ENCODE data around the gene CFDP1. TPM values are rescaled to one million over a fixed set of nuclear protein-coding genes. Genes with fewer than 3 reads are reported as not detected.

The CFDP1 gene

DNA sequence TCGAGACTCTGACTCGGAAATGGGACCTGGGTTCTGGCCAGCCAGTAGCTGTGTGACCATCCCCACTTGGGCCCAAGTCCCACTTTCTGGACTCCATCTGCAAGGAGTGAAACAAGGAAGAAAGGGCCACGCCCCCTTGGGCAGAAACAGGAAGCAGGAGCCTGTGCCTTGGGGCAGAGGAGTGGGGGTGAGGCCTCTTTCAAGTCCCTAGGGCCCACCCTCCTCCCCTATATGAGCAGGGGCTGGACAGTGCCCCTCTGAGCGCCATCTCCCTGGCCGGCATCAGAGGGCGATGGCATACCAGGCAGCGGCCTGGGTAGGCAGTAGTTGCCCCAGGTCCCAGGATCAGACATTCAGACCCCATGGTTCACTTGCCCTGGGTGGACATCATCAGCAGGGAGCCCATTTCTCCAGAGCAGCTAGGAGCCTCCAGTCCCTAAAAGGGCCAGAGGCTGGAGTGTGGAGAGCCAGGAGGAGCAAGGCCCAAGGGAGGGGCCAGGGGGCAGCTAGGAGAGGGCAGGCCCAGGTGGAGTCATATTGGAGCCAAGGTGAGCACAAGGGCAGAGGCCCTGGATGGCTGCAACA lies 189.0 kb downstream of the CFDP1 start:
- Histone ChIP-seq H3K4ac (ENCODE audit: low read length) (no peak overlapping the region), H2AK5ac (ENCODE audit: low read depth, low read length) (peak overlapping the region; percentile 72), H3K18ac (ENCODE audit: low read length) (peak overlapping the region; percentile 92), H2BK15ac (ENCODE audit: low read length) (no peak overlapping the region), H4K91ac (ENCODE audit: low read depth, low read length, poor library complexity) (no peak overlapping the region), H3K23ac (ENCODE audit: low read depth, low read length, poor library complexity) (no peak overlapping the region), H3K27me3 (ENCODE audit: control insufficient read depth in 3 of 3, insufficient read depth in 3 of 3, low read depth in 1 of 3, low read length in 3 of 3) (no peaks in the 10 kb centered on the region), H3K79me1 (ENCODE audit: low read depth, low read length) (peaks cover 47% of the 10 kb centered on the region), H3K14ac (ENCODE audit: low read length) (no peak overlapping the region), H3K9me3 (replicated peaks in 1 of 2; ENCODE audit: control insufficient read depth in 2 of 2, insufficient read depth in 1 of 2, low read depth in 1 of 2, low read length in 2 of 2) (no peaks in the 10 kb centered on the region), H3K27ac (replicated peaks; ENCODE audit: low read length) (peak overlapping the region; percentile 92), H4K8ac (ENCODE audit: low read depth, low read length) (no peak overlapping the region), H3K4me1 (ENCODE audit: control insufficient read depth in 2 of 2, insufficient read depth in 1 of 2, low read depth in 1 of 2, low read length in 2 of 2) (peaks cover 52 to 53% of the 10 kb centered on the region in 2 donors), H2BK120ac (ENCODE audit: low read depth, low read length) (no peak overlapping the region), H3K36me3 (replicated peaks in 1 of 2; ENCODE audit: control insufficient read depth in 2 of 2, insufficient read depth in 2 of 2, low read length in 2 of 2) (peaks cover 22 to 75% of the 10 kb centered on the region in 2 donors), H2AFZ (ENCODE audit: low read length) (no peak overlapping the region), H3K4me2 (ENCODE audit: insufficient read depth, low read length, poor library complexity, severe bottlenecking) (no peak overlapping the region), H2BK12ac (ENCODE audit: low read length) (no peak overlapping the region), H3K4me3 (ENCODE audit: low read length in 2 of 2) (no peak overlapping the region), H3K9ac (ENCODE audit: low read depth, low read length, poor library complexity) (peak overlapping the region; percentile 71), H2BK5ac (ENCODE audit: low read length) (peak overlapping the region; percentile 69)
- no peak for DNase-seq (ENCODE audit: low spot score)
- no CpG with 5 or more reads among the region's 7 CpGs for WGBS, 2 donors (ENCODE audit: extremely low coverage in 2 of 2, insufficient read length in 2 of 2, insufficient replicate concordance in 1 of 2)

Small RNAs within 50 kb of the gene (small RNA-seq; reads per million reads assigned to genes)
- gene RF00598 (ENCODE audit: insufficient read depth), result not detected
- gene RNU6-758P (ENCODE audit: insufficient read depth), result not detected

Data from neuronal stem cell (in vitro differentiated cells).